DOHH2 (cell line): ENCODE data around the gene KPNA1.

ENCODE experiments used
- H3F3A ChIP-seq: fragments of 200-600 bp; sonication (generic), shearing (Covaris generic); 2 replicates; pipeline ENCODE4 v1.6.0; 2016; ENCODE audit warnings: antibody characterized with exemption, mild to moderate bottlenecking; ENCODE audit not compliant: control insufficient read depth, insufficient read depth
- H3K27ac ChIP-seq: fragments of 200-600 bp; sonication (generic); 2 replicates; pipeline ENCODE4 v1.5.1; 2014; ENCODE audit warnings: low read depth, mild to moderate bottlenecking, low read length, moderate library complexity
- H3K27me3 ChIP-seq: fragments of 200-600 bp; sonication (generic); 2 replicates; pipeline ENCODE4 v1.6.1; 2014; ENCODE audit warnings: mild to moderate bottlenecking, low read length, mixed read lengths; ENCODE audit not compliant: control insufficient read depth
- H3K36me3 ChIP-seq: fragments of 200-600 bp; sonication (generic); 2 replicates; pipeline ENCODE4 v1.6.1; 2014; ENCODE audit warnings: mild to moderate bottlenecking, low read length, moderate library complexity, mixed read lengths; ENCODE audit not compliant: control insufficient read depth
- H3K4me1 ChIP-seq: fragments of 200-600 bp; sonication (generic); 2 replicates; pipeline ENCODE4 v1.6.1; 2014; ENCODE audit warnings: mild to moderate bottlenecking, low read length, mixed read lengths; ENCODE audit not compliant: control insufficient read depth
- H3K4me2 ChIP-seq: fragments of 200-600 bp; sonication (generic); 2 replicates; pipeline ENCODE4 v1.6.0; 2014; ENCODE audit warnings: mild to moderate bottlenecking, low read length, moderate library complexity
- H3K4me3 ChIP-seq: fragments of 200-600 bp; sonication (generic); 2 replicates; pipeline ENCODE4 v1.5.1; 2014; ENCODE audit warnings: mild to moderate bottlenecking, low read length, mixed read lengths
- H3K79me2 ChIP-seq: fragments of 200-600 bp; sonication (generic); 2 replicates; pipeline ENCODE4 v1.6.1; 2014; ENCODE audit warnings: mild to moderate bottlenecking, low read length, mixed read lengths; ENCODE audit not compliant: control insufficient read depth
- H3K9me2 ChIP-seq: fragments of 200-600 bp; sonication (generic); replicated peaks from 2 replicates; pipeline ENCODE4 v1.6.1; 2014; ENCODE audit warnings: mild to moderate bottlenecking, low read length, mixed read lengths; ENCODE audit not compliant: control insufficient read depth
- H3K9me3 ChIP-seq: fragments of 200-600 bp; sonication (generic); 2 replicates; pipeline ENCODE4 v1.6.1; 2014; ENCODE audit warnings: antibody characterized with exemption, low read length, mixed read lengths; ENCODE audit not compliant: control insufficient read depth, insufficient read depth
- H4K20me1 ChIP-seq: fragments of 200-600 bp; sonication (generic); 2 replicates; pipeline ENCODE4 v1.6.0; 2014; ENCODE audit warnings: low read depth, mild to moderate bottlenecking, antibody characterized with exemption, low read length, moderate library complexity; ENCODE audit not compliant: control insufficient read depth, insufficient read depth
- CTCF ChIP-seq: fragments of 200-600 bp; sonication (generic); IDR thresholded peaks from one replicate; pipeline ENCODE4 v1.5.1; 2014; ENCODE audit warnings: antibody characterized with exemption, mild to moderate bottlenecking, low read depth, low read length; ENCODE audit not compliant: poor library complexity, severe bottlenecking
- EZH2phosphoT487 ChIP-seq: fragments of 200-600 bp; sonication (generic); IDR thresholded peaks from 2 replicates; pipeline ENCODE4 v1.6.1; 2017; ENCODE audit warnings: borderline replicate concordance, mild to moderate bottlenecking, antibody characterized with exemption, low read length, moderate library complexity, mixed read lengths

Gene KPNA1

GRCh38 chr3:122488262-122488973, 26.3 kb downstream of the KPNA1 start:
- no peak overlapping the region for H3K27ac ChIP-seq
- H3K79me2 ChIP-seq, result peaks cover 59% of the 10 kb centered on the region
- H3K4me2 ChIP-seq, result no peak overlapping the region
- no peaks in the 10 kb centered on the region for H3K4me1 ChIP-seq
- no peak overlapping the region for H3K4me3 ChIP-seq
- TF ChIP-seq EZH2phosphoT487, result no peak
- H3K9me2 ChIP-seq, result no peaks in the 10 kb centered on the region
- H4K20me1 ChIP-seq, result peaks cover 6% of the 10 kb centered on the region; the same call in 1 of the 2 replicates
- peaks cover 40% of the 10 kb centered on the region for H3K36me3 ChIP-seq
- no peaks in the 10 kb centered on the region for H3K27me3 ChIP-seq
- H3F3A ChIP-seq, result no peaks in the 10 kb centered on the region
- no peaks in the 10 kb centered on the region for H3K9me3 ChIP-seq

- no peaks in the 10 kb centered on the region for H3F3A ChIP-seq
- no peaks in the 10 kb centered on the region for H3K27me3 ChIP-seq
- peaks cover 71% of the 10 kb centered on the region for H3K79me2 ChIP-seq
- H3K4me1 ChIP-seq, result no peaks in the 10 kb centered on the region
- no peaks in the 10 kb centered on the region for H4K20me1 ChIP-seq
- H3K9me3 ChIP-seq, result no peaks in the 10 kb centered on the region
- no peak overlapping the region for H3K4me2 ChIP-seq
- H3K36me3 ChIP-seq, result peaks cover 20% of the 10 kb centered on the region
- TF ChIP-seq EZH2phosphoT487, result no peak
- no peak for TF ChIP-seq CTCF
- no peak overlapping the region for H3K4me3 ChIP-seq
- no peak overlapping the region for H3K27ac ChIP-seq
- H3K9me2 ChIP-seq, result no peaks in the 10 kb centered on the region
These were observed 29.8 kb downstream of the KPNA1 start for GRCh38 chr3:122484985-122485384.

- TF ChIP-seq EZH2phosphoT487 (no peak), CTCF (no peak)
- H3K9me3 ChIP-seq, result no peaks in the 10 kb centered on the region
- no peaks in the 10 kb centered on the region for H3F3A ChIP-seq
- no peaks in the 10 kb centered on the region for H3K27me3 ChIP-seq
- no peak overlapping the region for H3K4me3 ChIP-seq
- no peaks in the 10 kb centered on the region for H3K4me1 ChIP-seq
- H3K36me3 ChIP-seq, result peaks cover 8% of the 10 kb centered on the region
- H3K9me2 ChIP-seq, result no peaks in the 10 kb centered on the region
- H3K27ac ChIP-seq, result no peak overlapping the region
- H3K4me2 ChIP-seq, result no peak overlapping the region
- no peaks in the 10 kb centered on the region for H4K20me1 ChIP-seq
- H3K79me2 ChIP-seq, result peaks cover 82% of the 10 kb centered on the region
These were observed 33.3 kb downstream of the KPNA1 start for GRCh38 chr3:122481390-122481789.

GRCh38 chr3:122476532-122476931, 38.2 kb downstream of the KPNA1 start:
- TF ChIP-seq EZH2phosphoT487 (no peak), CTCF (no peak)
- Histone ChIP-seq H3K9me2 (no peaks in the 10 kb centered on the region), H3K79me2 (peaks cover 95% of the 10 kb centered on the region), H4K20me1 (no peaks in the 10 kb centered on the region), H3F3A (0 out of 2 replicates have a peak, but pooled peaks cover 2% of the 10 kb centered on the region), H3K4me1 (no peaks in the 10 kb centered on the region), H3K27me3 (no peaks in the 10 kb centered on the region), H3K4me3 (no peak overlapping the region), H3K9me3 (no peaks in the 10 kb centered on the region), H3K27ac (no peak overlapping the region), H3K36me3 (peaks cover 3% of the 10 kb centered on the region; the same call in 1 of the 2 replicates), H3K4me2 (no peak overlapping the region)
